ENCODE data around the gene SP3. TPM values are rescaled to one million over a fixed set of nuclear protein-coding genes. Genes with fewer than 3 reads are reported as not detected.

The SP3 gene
- total and polyA plus RNA-seq, 9 of the 15 experiments (the other 6 are each of a cell fraction or from before 2014, with no cell fraction given) = 12.0 to 106 (median 74.9) TPM

- no peak overlapping the region for H2AFZ ChIP-seq (ENCODE audit: low read depth, low read length)
- in situ Hi-C loops (cut with MboI) (no loop called here), intact Hi-C loops (cut with micrococcal nuclease) (no loop called here)
- no peak overlapping the region for H3K9ac ChIP-seq (ENCODE audit: insufficient read depth in 1 of 2, low read depth in 2 of 2, low read length in 2 of 2)
- H3K9me1 ChIP-seq (ENCODE audit: control insufficient read depth, insufficient read depth, low read length) = no peaks in the 10 kb centered on the region
- no peaks in the 10 kb centered on the region for H3K79me2 ChIP-seq (ENCODE audit: control insufficient read depth, insufficient read depth, low read length)
- ChIA-PET POLR2A (no interaction called here), CTCF (ENCODE audit: low intra/inter-chr PET ratio) (no interaction called here)
- peaks cover 35% of the 10 kb centered on the region for H3K36me3 ChIP-seq (ENCODE audit: control insufficient read depth, insufficient read depth, low read length)
- H3K9me3 ChIP-seq (replicated peaks; ENCODE audit: control insufficient read depth, insufficient read depth, low read depth, low read length) = no peaks in the 10 kb centered on the region
- H3K4me3 ChIP-seq = no peak overlapping the region
- no peaks in the 10 kb centered on the region for H3K4me1 ChIP-seq (replicated peaks in 1 of 2; ENCODE audit: control insufficient read depth in 2 of 2, insufficient read depth in 2 of 2, low read length in 2 of 2)
- ATAC-seq (peak; percentile 48), DNase-seq (ENCODE audit: extremely low read depth in 1 of 4, low spot score in 3 of 4) (no peak), FAIRE-seq (no peak)
- H3K27me3 ChIP-seq (ENCODE audit: control insufficient read depth in 2 of 2, insufficient read depth in 2 of 2, low read length in 2 of 2) = no peaks in the 10 kb centered on the region
- 82% methylated on average over 13 of the region's 13 CpGs for WGBS (ENCODE audit: insufficient coverage, low coverage, missing lambda C conversion rate)
- no peak overlapping the region for H3K27ac ChIP-seq (ENCODE audit: extremely low read depth, low read depth, low read length)
- no peaks in the 10 kb centered on the region for H4K20me1 ChIP-seq (replicated peaks; ENCODE audit: control insufficient read depth, insufficient read depth, low read length)
- no peak overlapping the region for H3K4me2 ChIP-seq (ENCODE audit: insufficient read depth, low read length)
- no TSS peak for BruUV-seq (replicated peaks)
- no peak for TF ChIP-seq KDM2B (CRISPR knock-in tag; IDR thresholded peaks at IDR 0.05)
- no peak for TF ChIP-seq ELK3 (CRISPR knock-in tag; IDR thresholded peaks at IDR 0.05)
- 0 out of 2 replicates have a peak, but pooled peaks have one; percentile 31 for TF ChIP-seq SUPT5H (IDR thresholded peaks at IDR 0.05)
- peak; percentile 8 for TF ChIP-seq RBM22 (IDR thresholded peaks at IDR 0.05; ENCODE audit: low read depth, low read length, poor library complexity, severe bottlenecking)
- TF ChIP-seq NR3C1 (CRISPR knock-in tag; IDR thresholded peaks at IDR 0.05) = no peak
- no peak for TF ChIP-seq MXI1 (IDR thresholded peaks at IDR 0.05; ENCODE audit: low read depth, low read length)
- TF ChIP-seq NBN (IDR thresholded peaks at IDR 0.05; ENCODE audit: low read depth) = no peak
- TF ChIP-seq SAFB (IDR thresholded peaks at IDR 0.05; ENCODE audit: borderline replicate concordance, low read depth, low read length) = no peak
- TF ChIP-seq MLX (CRISPR knock-in tag; conservative IDR thresholded peaks at IDR 0.05) = no peak
- no peak for TF ChIP-seq AFF4 (CRISPR knock-in tag; IDR thresholded peaks at IDR 0.05)
- peak; percentile 27; the same call in 1 of the 2 replicates for TF ChIP-seq PML (IDR thresholded peaks at IDR 0.05; ENCODE audit: low read length)
- TF ChIP-seq POLR2A (conservative IDR thresholded peaks at IDR 0.05) = 0 out of 2 replicates have a peak, but pooled peaks have one; percentile 57
- no peak for TF ChIP-seq SRF (CRISPR knock-in tag; IDR thresholded peaks at IDR 0.05)
- peak; percentile 56; the same call in 1 of the 2 replicates for TF ChIP-seq POLR2AphosphoS5 (IDR thresholded peaks at IDR 0.05; ENCODE audit: control insufficient read depth, insufficient read depth, low read depth, low read length)
- TF ChIP-seq ZEB2 (IDR thresholded peaks at IDR 0.05) = no peak
- TF ChIP-seq CREM (IDR thresholded peaks at IDR 0.05; ENCODE audit: low read depth) = no peak
Measured at GRCh38 chr2:173903601-173904394, 61.4 kb downstream of the SP3 start.

Data from K562 (cell line).